AG04449 (cell line): Measurements from ENCODE around the gene CASQ1.

Experiments
- CTCF ChIA-PET: fragments of 350-600 bp; formaldehyde crosslinking; extraction: SDS; loops from one replicate; lab custom pipeline; 2021; ENCODE audit warnings: antibody characterized with exemption; lab: Yijun Ruan, JAX
- POLR2A ChIA-PET: fragments of 400-600, 350-600 bp; formaldehyde crosslinking; extraction: SDS; loops from one replicate; lab custom pipeline; 2020; ENCODE audit warnings: antibody characterized with exemption, inconsistent platforms; lab: Yijun Ruan, JAX
- DNase-seq: peaks from one replicate; pipeline ENCODE4 v3.0.0-alpha.2; 2010; ENCODE audit warnings: low read depth, low spot score
- H3K4me3 ChIP-seq: 2 replicates; pipeline ENCODE4 v1.5.1; 2011; ENCODE audit warnings: low read depth, mild to moderate bottlenecking, control low read depth, low read length
- CTCF ChIP-seq: IDR thresholded peaks from one replicate; pipeline ENCODE4 v1.5.1; 2011; ENCODE audit warnings: mild to moderate bottlenecking, moderate library complexity, low read length, control low read depth, inconsistent platforms; ENCODE audit not compliant: insufficient read depth; ENCODE audit errors: missing control alignments

The CASQ1 gene

GRCh38 chr1:160149716-160150115, 40.7 kb upstream of the CASQ1 start:
- CTCF ChIA-PET: interaction anchor here (0.7 to 0.9 kb wide), 5 partner anchors 10 to 227 kb away, joined by 3 to 4 read pairs (median 4); no protein-coding TSS in a partner anchor
- TF ChIP-seq CTCF: no peak
- peak; percentile 33 for DNase-seq
- POLR2A ChIA-PET: no interaction called here
- no peak overlapping the region for H3K4me3 ChIP-seq

GRCh38 chr1:160151303-160151702, 39.1 kb upstream of the CASQ1 start, which contains the start of gene ATP1A4:
Gene ATP1A4 (plus strand): TSS chr1:160151603. CDS start chr1:160152041, 438 bp downstream.
- H3K4me3 ChIP-seq: no peak within 1 kb of the TSS
- no peak for TF ChIP-seq CTCF
- no peak for DNase-seq
- CTCF ChIA-PET: interaction anchor here (0.7 to 1.4 kb wide), 3 partner anchors 8 to 240 kb away, joined by 3 to 5 read pairs (median 3); no protein-coding TSS in a partner anchor
- POLR2A ChIA-PET: no interaction called here

GRCh38 chr1:160154790-160155189, 35.6 kb upstream of the CASQ1 start:
- H3K4me3 ChIP-seq: no peak overlapping the region
- ChIA-PET POLR2A (no interaction called here), CTCF (interaction anchor here (1.1 kb wide), 1 partner anchor 38 kb away, joined by 5 read pairs; no protein-coding TSS in a partner anchor)
- no peak for DNase-seq
- TF ChIP-seq CTCF: no peak

- POLR2A ChIA-PET: interaction anchor here (0.6 to 0.7 kb wide), 2 partner anchors 8 to 19 kb away, joined by 3 read pairs; no protein-coding TSS in a partner anchor
- CTCF ChIA-PET: interaction anchor here (0.8 to 3.4 kb wide), 6 partner anchors 8 to 95 kb away, joined by 3 to 12 read pairs (median 4); partner anchors contain the start of gene CASQ1
These were observed 34.0 kb upstream of the CASQ1 start for GRCh38 chr1:160156361-160156760.

GRCh38 chr1:160157174-160157573, 33.2 kb upstream of the CASQ1 start:
- ChIA-PET POLR2A (interaction anchor here (0.7 kb wide), 1 partner anchor 20 kb away, joined by 3 read pairs; no protein-coding TSS in a partner anchor), CTCF (interaction anchor here (0.8 to 3.4 kb wide), 6 partner anchors 9 to 95 kb away, joined by 3 to 12 read pairs (median 4); partner anchors contain the start of gene CASQ1)
- DNase-seq: no peak
- no peak overlapping the region for H3K4me3 ChIP-seq
- TF ChIP-seq CTCF: no peak

More at GRCh38 chr1:160156361-160156760, 34.0 kb upstream of the CASQ1 start:
- no peak for TF ChIP-seq CTCF
- H3K4me3 ChIP-seq: no peak overlapping the region
- DNase-seq: no peak

- ChIA-PET CTCF (interaction anchor here (3.4 kb wide), 1 partner anchor 94 kb away, joined by 12 read pairs; no protein-coding TSS in a partner anchor), POLR2A (no interaction called here)
- no peak overlapping the region for H3K4me3 ChIP-seq
- TF ChIP-seq CTCF: no peak
- no peak for DNase-seq
These were observed 32.3 kb upstream of the CASQ1 start for GRCh38 chr1:160158031-160158430.
